ENCODE results near the gene CCS. TPM values are rescaled to one million over a fixed set of nuclear protein-coding genes. Genes with fewer than 3 reads are reported as not detected.

The CCS gene
- total RNA-seq, 1 experiment from 2014 or later: 34.2 TPM

DNA sequence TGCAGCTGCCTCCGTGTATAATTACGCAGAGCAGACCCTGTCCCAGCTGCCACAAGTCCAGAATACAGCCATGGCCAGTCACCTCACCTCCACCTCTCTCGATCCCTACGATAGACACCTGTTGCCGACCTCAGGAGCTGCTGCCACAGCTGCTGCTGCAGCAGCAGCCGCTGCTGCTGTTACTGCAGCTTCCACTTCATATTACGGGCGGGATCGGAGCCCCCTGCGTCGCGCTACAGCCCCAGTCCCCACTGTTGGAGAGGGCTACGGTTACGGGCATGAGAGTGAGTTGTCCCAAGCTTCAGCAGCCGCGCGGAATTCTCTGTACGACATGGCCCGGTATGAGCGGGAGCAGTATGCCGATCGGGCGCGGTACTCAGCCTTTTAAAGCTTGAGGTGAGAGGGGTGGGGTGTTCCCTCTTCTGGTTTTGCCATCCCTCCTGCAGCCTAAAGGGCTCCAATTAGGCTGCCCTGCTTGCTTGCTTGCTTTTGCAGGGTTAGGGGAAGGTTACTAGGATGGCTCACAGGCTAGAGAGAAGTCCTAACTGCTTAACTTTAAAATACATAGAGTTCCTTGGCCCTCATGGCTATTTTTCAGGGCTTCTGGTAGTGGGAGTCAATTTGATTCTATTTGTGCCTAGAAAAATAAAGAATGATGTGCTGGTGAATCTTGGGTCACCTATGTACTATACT is 50.9 kb downstream of the CCS start:
- H3K27ac Mint-ChIP-seq (ENCODE audit: unreplicated experiment): peak overlapping the region; percentile 56
- H3K36me3 Mint-ChIP-seq (ENCODE audit: insufficient read depth, unreplicated experiment): peaks cover 100% of the 10 kb centered on the region
- no peaks in the 10 kb centered on the region for H3K9me3 Mint-ChIP-seq (ENCODE audit: low read depth, unreplicated experiment)
- H3K27me3 Mint-ChIP-seq (ENCODE audit: unreplicated experiment): no peaks in the 10 kb centered on the region
- DNase-seq: no peak
- H3K4me1 Mint-ChIP-seq (ENCODE audit: low read depth, unreplicated experiment): peaks cover 73% of the 10 kb centered on the region
- intact Hi-C loops (cut with micrococcal nuclease; ENCODE audit: unreplicated experiment): no loop called here
- peak overlapping the region; percentile 83 for H3K4me3 Mint-ChIP-seq (ENCODE audit: low read depth, unreplicated experiment)
- TF ChIP-seq, protein P1, sequence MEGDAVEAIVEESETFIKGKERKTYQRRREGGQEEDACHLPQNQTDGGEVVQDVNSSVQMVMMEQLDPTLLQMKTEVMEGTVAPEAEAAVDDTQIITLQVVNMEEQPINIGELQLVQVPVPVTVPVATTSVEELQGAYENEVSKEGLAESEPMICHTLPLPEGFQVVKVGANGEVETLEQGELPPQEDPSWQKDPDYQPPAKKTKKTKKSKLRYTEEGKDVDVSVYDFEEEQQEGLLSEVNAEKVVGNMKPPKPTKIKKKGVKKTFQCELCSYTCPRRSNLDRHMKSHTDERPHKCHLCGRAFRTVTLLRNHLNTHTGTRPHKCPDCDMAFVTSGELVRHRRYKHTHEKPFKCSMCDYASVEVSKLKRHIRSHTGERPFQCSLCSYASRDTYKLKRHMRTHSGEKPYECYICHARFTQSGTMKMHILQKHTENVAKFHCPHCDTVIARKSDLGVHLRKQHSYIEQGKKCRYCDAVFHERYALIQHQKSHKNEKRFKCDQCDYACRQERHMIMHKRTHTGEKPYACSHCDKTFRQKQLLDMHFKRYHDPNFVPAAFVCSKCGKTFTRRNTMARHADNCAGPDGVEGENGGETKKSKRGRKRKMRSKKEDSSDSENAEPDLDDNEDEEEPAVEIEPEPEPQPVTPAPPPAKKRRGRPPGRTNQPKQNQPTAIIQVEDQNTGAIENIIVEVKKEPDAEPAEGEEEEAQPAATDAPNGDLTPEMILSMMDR (IDR thresholded peaks at IDR 0.05; ENCODE audit: unreplicated experiment): no peak
- BruUV-seq (replicated peaks): no TSS peak
- CTCF ChIA-PET: no interaction called here

DNA sequence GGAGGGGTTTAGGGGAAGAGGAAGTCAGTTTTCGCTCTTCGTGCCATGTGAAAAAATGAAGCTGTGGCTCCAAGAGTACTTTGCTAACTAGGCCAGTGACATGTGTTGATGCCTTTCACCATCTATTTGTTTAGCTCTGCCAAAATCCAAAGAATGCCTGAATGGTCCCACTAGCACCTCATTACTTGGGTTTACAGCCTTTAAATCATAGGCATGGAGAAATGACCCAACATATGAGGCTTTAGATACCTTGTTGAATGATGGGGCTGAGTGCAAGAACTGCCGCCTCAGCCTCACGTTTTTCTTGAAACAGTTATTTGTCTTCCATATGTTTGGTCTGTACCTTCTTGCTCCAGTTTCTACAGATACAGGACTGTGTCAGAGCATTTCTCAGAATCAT is 53.8 kb downstream of the CCS start:
- Mint-ChIP-seq H3K27ac (ENCODE audit: unreplicated experiment) (peak overlapping the region; percentile 39), H3K27me3 (ENCODE audit: unreplicated experiment) (no peaks in the 10 kb centered on the region), H3K36me3 (ENCODE audit: insufficient read depth, unreplicated experiment) (peaks cover 92% of the 10 kb centered on the region), H3K9me3 (ENCODE audit: low read depth, unreplicated experiment) (no peaks in the 10 kb centered on the region), H3K4me1 (ENCODE audit: low read depth, unreplicated experiment) (peaks cover 44% of the 10 kb centered on the region), H3K4me3 (ENCODE audit: low read depth, unreplicated experiment) (no peak overlapping the region)
- no TSS peak for BruUV-seq (replicated peaks)
- no peak for DNase-seq
- TF ChIP-seq, protein P1 (IDR thresholded peaks at IDR 0.05; ENCODE audit: unreplicated experiment): no peak
- CTCF ChIA-PET: interaction anchor here (0.6 to 1.9 kb wide), 3 partner anchors 9 to 38 kb away, joined by 3 to 6 read pairs (median 6); no protein-coding TSS in a partner anchor
- intact Hi-C loops (cut with micrococcal nuclease; ENCODE audit: unreplicated experiment): no loop called here

GRCh38 chr11:66649903-66650302 is 56.9 kb downstream of the CCS start:
- no peaks in the 10 kb centered on the region for H3K9me3 Mint-ChIP-seq (ENCODE audit: low read depth, unreplicated experiment)
- no peaks in the 10 kb centered on the region for H3K27me3 Mint-ChIP-seq (ENCODE audit: unreplicated experiment)
- H3K4me3 Mint-ChIP-seq (ENCODE audit: low read depth, unreplicated experiment): no peak overlapping the region
- DNase-seq: no peak
- peaks cover 15% of the 10 kb centered on the region for H3K4me1 Mint-ChIP-seq (ENCODE audit: low read depth, unreplicated experiment)
- TF ChIP-seq, protein P1 (IDR thresholded peaks at IDR 0.05; ENCODE audit: unreplicated experiment): no peak
- no TSS peak for BruUV-seq (replicated peaks)
- CTCF ChIA-PET: no interaction called here
- intact Hi-C loops (cut with micrococcal nuclease; ENCODE audit: unreplicated experiment): no loop called here
- no peak overlapping the region for H3K27ac Mint-ChIP-seq (ENCODE audit: unreplicated experiment)
- peaks cover 89% of the 10 kb centered on the region for H3K36me3 Mint-ChIP-seq (ENCODE audit: insufficient read depth, unreplicated experiment)

DNA sequence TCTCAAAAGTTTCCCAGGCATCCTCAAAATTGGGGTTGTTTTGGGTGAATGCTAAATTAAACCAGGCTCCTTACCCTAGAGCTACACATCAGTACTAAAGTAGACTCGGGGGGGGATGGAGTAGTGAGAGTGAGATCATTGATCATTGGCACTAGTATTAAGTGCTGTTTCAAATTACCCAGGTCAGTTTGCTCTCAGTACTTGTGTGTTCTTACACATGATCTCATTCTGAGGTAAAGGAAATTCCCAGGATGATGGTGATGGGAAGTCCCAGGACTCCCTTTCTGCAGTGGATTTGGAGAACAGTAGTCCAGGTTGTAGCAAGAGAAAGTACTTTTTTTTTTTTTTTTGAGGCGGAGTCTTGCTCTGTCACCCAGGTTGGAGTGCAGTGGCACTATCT is 58.0 kb downstream of the CCS start:
- Mint-ChIP-seq H3K36me3 (ENCODE audit: insufficient read depth, unreplicated experiment) (peaks cover 88% of the 10 kb centered on the region), H3K4me1 (ENCODE audit: low read depth, unreplicated experiment) (peaks cover 5% of the 10 kb centered on the region), H3K27ac (ENCODE audit: unreplicated experiment) (no peak overlapping the region), H3K27me3 (ENCODE audit: unreplicated experiment) (no peaks in the 10 kb centered on the region), H3K9me3 (ENCODE audit: low read depth, unreplicated experiment) (no peaks in the 10 kb centered on the region), H3K4me3 (ENCODE audit: low read depth, unreplicated experiment) (no peak overlapping the region)
- TF ChIP-seq, protein P1 (IDR thresholded peaks at IDR 0.05; ENCODE audit: unreplicated experiment): no peak
- intact Hi-C loops (cut with micrococcal nuclease; ENCODE audit: unreplicated experiment): no loop called here
- CTCF ChIA-PET: no interaction called here
- DNase-seq: no peak
- BruUV-seq (replicated peaks): no TSS peak
